GM12872 (cell line): ENCODE data around the gene VPS4B.

Experiments
- TF ChIP-seq, protein P1 (sequence below): IDR thresholded peaks from 3 replicates; pipeline ENCODE4 v1.5.1; 2011; ENCODE audit warnings: low read depth, mild to moderate bottlenecking, low read length, moderate library complexity; ENCODE audit not compliant: insufficient read depth

Gene VPS4B

DNA sequence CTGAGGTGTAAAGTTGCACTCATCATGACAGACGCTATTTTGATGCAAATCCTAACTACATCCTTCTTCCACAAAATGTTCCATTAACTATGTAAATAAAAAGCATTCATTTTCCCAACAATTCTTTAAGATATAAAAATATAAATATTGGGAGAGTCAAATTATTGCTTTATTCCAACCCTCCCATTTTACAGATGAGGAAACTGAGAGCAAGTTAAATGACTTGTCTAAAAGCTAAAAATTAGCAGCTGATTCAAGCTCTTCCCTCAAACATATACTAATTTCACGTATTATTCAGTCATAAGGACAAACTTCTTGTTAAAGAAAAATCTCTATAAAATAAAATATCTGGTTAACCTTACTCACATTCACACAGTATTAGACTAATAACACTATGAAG is 72.0 kb downstream of the VPS4B start:
- TF ChIP-seq, protein P1, sequence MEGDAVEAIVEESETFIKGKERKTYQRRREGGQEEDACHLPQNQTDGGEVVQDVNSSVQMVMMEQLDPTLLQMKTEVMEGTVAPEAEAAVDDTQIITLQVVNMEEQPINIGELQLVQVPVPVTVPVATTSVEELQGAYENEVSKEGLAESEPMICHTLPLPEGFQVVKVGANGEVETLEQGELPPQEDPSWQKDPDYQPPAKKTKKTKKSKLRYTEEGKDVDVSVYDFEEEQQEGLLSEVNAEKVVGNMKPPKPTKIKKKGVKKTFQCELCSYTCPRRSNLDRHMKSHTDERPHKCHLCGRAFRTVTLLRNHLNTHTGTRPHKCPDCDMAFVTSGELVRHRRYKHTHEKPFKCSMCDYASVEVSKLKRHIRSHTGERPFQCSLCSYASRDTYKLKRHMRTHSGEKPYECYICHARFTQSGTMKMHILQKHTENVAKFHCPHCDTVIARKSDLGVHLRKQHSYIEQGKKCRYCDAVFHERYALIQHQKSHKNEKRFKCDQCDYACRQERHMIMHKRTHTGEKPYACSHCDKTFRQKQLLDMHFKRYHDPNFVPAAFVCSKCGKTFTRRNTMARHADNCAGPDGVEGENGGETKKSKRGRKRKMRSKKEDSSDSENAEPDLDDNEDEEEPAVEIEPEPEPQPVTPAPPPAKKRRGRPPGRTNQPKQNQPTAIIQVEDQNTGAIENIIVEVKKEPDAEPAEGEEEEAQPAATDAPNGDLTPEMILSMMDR, result no peak

DNA sequence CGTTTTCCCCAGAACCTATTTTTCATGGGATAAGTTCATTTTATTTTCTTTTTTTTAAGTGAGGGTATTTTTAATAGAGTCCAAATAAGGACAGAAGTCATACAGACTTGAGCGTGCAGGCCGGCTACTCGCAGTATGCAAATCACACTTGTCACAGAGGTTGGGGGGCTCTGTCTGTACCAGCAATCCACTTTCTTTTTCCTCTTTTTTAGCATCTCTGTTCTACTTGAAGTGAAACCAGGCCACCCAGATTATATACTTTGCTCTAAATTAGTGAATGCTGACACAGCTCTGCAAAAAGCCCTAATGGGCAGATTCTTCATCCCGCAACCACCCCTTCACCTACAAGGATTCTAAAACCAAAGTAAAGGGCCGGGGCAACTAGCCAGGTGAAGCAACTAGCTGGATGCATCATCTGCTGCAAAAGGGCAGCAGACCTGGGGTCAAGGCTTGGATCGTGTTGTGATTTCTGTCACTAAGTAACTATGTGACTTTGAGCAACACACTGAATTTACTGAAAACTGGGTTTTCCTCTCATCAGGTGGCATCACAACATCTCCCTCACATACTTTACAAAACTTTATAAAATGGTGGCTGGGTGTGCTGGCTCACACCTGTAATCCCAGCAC is 73.7 kb downstream of the VPS4B start:
- TF ChIP-seq, protein P1, result no peak

DNA sequence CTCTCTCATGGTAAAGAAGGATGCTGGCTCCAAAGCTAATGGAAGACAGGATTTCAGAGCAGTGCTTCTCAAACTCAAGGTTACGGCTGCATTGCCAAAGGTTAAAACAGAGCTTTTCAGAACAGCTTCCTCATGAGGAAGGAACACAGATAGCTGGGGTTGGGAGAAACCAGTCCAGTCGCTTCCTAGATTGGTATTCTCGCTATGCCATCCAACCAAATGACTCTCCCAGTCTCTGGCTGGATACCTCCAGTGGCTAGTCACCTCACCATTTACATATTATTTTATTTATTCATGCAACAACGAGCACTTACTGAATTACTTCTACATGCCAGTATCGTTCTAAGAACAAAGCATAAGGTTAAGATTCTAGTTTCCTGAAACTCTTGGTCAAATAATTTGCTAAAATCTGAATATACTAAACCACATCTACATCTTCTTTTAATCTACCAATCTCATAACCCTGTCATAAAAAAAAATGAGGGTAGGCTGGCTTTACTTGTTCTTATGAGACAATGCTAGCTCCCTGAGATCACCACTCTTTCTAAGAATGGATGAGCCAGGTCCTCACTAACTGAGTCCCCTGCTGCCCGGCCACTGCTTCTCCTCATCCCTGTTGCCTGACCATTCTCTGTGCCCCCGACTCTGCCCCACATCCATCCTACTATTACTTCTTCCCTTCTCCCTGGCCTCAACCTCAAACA is 75.6 kb downstream of the VPS4B start:
- TF ChIP-seq, protein P1, result no peak

DNA sequence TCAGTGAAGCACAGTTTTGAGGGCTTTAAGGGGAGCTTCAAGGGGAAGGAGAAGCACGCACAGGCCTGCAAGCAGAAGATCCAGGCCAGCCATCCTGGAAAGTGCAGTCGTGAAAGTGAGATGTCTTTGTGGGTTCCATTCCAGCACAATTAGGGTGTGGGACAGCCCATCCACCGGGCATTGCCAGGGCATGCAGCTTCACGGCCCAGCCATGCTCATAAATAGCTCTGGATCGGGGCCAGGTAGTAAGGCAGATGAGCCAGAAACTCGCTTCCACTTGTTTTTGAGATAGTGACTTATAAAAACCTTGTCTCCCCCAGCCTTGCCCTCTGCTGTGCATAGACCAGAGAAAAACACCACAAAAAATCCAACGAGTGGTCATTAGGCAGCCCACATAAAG is 76.2 kb downstream of the VPS4B start:
- TF ChIP-seq, protein P1, result no peak

DNA sequence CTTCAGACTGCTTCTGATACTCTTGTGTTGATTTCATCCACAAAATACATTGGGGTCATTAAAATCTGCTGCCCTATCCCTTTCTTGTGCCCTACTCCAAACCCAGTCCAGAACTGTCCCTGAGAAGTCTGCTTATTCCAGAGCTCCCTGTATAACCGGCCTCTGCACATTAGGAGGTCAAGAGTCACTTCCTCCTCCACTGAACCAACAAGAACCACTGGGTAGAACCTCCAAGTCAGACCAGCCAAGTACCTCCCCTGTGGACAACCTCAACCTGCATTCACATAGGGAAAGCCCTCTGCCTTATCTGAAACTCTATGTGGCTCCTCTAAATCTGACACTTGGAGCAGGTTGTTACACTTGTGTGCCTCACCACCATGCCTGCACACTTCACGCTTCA is 77.4 kb downstream of the VPS4B start:
- TF ChIP-seq, protein P1, result no peak

DNA sequence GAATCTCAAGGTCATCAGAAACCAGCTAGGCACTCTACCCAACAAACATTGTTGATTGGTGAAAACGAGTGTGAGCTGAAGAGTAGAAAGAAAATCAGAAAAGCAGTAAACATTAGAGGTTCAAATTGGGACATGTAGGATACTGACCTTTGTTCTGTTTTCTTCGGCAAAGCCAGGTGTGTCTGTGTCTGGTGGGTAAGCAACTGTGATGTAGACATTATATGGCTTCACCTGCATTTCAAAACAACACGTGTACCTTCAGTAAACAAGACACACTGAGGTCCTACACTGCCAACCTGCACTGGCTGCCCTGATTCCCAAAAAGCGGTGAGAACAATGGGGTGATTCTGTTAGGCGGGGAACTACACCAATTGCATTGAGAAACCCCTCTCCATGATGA is 78.0 kb downstream of the VPS4B start:
- TF ChIP-seq, protein P1, result no peak

DNA sequence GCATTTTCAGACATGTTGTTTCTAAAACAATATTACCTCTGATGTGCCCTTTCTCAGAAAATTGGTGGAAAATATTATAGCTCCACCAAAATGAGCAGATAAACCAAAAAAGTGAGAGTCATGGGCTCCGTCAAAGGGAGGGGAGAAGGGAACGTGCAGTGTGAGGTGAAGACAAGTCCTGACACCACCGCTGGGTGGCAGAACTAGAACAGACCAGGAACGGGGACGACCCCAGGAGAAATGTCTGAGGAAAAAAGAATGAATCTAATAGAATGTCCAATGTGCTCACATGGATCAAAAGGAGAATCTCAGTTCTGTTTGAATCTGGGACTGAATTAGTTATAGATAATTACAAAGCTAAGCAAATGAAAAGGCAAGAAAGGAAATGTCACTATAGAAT is 80.1 kb downstream of the VPS4B start:
- TF ChIP-seq, protein P1, result no peak
